ENCODE measurements around the gene PSORS1C1.

PSORS1C1 gene

GRCh38 chr6:31096656-31097055, 17.9 kb upstream of the PSORS1C1 start:
- no peak for DNase-seq

DNA sequence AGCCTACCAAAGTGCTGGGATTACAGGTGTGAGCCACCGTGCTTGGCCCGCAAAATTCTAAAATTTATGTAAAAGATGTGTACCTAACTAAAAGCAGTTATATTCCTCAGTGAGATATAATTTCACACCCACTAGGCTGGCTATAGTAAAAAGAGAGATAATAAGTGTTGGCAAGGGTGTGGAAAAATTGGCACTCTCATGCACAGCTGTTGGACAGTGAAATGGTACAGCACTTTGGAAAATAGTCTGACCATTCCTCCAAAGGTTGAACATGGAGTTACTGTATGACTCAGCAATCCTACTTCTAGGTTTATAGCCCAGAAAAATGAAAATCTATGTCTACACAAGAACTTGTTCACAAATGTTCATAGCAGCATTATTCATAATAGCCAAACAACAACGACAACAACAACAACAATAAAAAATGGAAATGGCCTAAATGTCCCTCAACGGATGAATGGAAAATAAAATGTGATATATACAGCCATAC, 16.1 kb upstream of the PSORS1C1 start:
- DNase-seq = no peak

- DNase-seq = no peak
These were observed 11.5 kb upstream of the PSORS1C1 start for GRCh38 chr6:31103136-31103535.

GRCh38 chr6:31107052-31107451, 7.5 kb upstream of the PSORS1C1 start:
- DNase-seq = no peak

- no peak for DNase-seq
These were observed 3.6 kb upstream of the PSORS1C1 start for GRCh38 chr6:31110825-31111582.

DNA sequence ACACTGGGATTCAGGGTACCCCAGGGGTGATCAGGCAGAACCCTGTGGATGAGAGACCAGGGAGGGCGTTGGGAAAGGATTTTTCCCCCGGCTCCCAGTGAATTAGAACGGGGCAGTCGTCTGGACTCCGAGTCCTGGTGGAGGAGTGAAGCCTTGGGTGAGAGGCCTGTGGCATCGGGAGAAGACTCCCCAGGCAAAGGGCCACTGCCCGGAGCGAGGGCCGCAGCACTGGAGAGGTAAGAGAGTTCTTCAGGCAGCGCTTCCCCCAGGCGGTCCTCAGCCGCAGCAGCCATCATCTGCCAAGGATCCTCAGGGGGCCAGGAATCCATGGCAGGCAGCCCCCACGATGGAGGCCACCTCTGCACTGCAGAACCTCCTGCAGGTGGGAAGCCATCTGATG, 2.9 kb upstream of the PSORS1C1 start:
- DNase-seq = no peak

DNA sequence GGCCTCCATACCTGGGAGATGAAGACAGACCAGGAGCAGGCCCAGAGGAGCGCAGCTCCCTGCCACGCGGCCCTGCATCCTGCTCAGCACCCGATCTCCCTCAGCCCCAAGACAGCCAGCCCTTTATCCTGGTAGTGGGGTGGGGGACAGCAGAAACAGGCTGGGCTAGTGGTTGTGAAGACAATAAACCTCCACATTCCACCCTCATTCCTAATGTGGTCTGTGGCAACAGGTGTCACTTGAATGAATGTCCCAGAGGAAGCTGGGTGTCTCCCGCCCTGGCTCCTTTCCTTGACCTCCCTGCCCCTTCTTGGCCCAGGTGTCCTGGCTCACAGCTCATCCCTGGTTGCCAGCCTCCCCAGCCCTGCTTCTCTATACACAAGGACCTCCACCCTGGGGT, 2.1 kb upstream of the PSORS1C1 start, which contains the start of gene C6orf15:
TSS of gene C6orf15 (minus strand) at position 98 of the 400 bp plus-strand sequence. CDS start at position 78, 20 bp downstream.
- DNase-seq = no peak

- no peak for DNase-seq
These were observed 599 bp upstream of the PSORS1C1 start for GRCh38 chr6:31113861-31114540.

DNA sequence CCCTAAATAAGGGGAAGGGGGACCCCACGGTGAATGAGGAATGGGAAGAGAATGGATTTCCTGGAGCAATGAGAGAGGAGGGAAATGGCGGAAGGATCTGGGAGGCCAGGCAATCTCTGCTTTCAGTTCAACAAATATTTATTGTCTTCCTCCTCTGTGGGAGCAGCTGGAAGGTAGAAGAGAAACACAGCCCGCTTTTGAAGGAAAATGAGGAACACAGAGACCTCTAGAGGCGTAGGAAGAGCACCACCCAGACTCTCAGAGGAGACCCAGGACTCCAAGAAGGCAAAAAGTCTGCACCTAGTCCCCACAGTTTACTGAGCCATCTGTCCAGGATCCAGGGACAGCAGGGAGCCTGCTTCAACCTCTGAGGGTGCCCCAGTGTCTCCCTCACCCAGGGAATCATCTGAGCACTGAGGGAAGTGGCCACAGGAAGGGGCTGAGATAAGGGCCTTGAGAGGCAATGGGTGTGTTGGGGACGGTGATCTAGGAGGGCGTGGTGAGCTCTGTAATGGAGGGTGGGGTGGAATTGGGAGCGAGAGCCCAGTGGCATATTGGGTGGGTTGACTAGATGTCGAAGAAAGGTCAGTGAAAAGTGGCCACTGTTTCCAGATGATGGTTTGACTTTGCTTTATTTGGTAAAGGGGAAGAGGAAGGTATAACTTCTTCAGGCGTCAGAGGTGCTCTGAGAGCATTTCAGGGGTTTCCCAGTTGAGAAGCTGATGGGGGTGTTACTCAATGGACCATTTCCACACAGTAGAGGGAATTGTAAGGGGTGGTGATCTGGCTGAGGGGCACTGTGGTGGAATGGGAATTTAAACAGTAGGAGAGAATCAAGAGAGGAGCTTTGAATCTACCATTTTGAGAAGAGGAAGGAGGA, 610 bp downstream of the PSORS1C1 start:
- DNase-seq = no peak

DNA sequence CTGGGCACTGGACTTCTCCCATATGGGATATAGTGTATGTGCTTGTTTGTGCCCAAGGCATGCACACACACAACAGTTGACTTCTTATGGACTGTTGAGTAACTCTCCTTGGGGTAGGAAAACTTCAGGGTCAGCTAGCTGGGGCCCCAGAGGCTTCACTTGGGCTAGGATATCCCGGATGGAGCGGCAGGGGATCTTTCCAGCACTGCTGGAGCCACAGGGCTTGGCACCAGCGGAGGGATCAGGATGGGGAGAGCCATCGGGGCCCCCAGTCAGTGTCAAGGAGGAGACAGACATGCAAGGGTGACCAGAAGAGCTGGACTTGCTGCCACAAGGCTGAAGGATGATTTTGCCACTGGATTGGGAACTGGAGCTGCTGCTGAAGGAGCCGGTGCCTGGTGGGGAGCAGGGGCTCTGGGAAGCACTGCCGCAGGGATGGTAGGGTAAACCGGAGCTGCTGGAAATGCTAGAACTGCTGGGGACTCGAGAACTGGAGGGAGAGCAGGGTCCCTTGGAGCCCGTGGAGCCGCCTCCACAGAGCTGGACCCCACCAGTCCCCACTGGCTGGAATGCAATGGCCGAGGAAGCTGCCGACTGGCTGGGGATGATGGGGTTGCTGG, 1.5 kb downstream of the PSORS1C1 start:
- no peak for DNase-seq

GRCh38 chr6:31116661-31117385, 2.2 kb downstream of the PSORS1C1 start:
- no peak for DNase-seq

- no peak for DNase-seq
These were observed 3.6 kb downstream of the PSORS1C1 start for GRCh38 chr6:31118178-31118577.

DNA sequence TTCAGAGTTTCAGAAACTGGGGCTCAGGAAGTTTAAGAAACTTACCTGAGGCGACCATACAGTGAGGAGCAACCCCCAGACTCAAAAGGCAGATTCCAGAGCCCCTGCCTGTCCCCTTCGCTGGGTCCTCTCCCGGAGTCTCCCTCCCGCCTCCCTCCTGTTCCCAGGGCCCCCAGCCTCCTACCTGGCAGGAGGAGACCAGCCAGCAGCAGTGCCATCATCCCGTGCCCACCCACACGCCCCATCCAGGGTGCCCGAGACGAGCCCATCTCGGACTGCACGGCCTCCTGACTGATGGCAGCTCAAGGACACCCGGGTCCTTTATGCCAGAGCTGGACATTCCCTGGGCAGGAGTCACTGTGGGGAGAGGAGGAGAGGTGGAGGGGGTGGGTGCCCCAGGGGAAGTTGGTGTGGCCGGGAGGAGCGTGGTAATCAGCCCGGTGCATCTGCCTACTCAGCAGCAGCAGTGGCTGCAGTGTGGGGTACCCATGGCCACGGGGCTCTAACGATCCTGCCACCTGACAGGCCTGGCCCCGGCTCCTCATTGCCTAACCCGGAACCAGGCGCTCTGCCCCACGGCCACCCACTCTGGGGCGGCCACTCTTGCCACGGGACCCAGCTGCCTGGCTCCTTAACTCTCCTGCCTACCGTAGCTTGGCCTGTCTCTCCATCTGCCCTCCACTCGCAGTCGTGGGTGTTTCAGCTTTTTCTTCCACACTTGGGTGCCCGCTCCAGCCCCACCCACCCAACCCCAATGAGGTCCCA, 5.7 kb downstream of the PSORS1C1 start, which contains the start of gene CDSN:
TSS of gene CDSN (minus strand) at position 296 of the 765 bp plus-strand sequence. CDS start at position 269, 27 bp downstream.
- no peak for DNase-seq

DNA sequence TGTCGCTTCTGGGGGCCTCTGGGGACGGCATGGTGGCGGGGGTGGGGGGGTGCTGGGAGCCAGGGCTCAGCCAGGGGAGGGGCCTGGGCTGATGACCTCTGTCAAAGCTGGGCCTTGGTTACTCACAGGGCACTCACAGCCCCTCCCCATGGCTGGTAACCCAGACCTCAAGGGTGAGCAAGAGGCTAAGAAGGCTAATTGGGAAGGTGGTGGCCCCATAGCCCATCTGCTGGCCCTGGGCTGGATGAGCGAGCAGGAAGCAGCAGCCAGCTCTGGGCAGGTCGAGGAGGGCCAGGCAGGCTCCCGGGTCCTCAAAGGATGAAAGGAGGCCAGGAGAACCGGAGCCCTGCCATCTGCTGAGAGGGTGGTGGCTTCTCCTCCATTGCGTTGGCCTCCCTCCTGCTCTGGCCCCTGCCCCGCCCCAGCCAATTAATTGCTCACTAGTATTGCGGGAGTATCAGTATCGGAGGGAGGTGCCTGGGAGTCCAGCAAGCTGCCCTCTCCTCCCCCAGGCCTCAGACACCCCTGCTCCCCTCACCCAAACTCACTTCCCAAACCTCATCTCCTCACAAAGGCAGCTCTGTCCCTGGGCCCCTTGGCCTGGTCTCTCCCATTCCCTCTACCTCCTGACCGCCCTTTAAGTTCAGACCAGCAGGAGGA, 6.7 kb downstream of the PSORS1C1 start:
- DNase-seq = no peak

DNA sequence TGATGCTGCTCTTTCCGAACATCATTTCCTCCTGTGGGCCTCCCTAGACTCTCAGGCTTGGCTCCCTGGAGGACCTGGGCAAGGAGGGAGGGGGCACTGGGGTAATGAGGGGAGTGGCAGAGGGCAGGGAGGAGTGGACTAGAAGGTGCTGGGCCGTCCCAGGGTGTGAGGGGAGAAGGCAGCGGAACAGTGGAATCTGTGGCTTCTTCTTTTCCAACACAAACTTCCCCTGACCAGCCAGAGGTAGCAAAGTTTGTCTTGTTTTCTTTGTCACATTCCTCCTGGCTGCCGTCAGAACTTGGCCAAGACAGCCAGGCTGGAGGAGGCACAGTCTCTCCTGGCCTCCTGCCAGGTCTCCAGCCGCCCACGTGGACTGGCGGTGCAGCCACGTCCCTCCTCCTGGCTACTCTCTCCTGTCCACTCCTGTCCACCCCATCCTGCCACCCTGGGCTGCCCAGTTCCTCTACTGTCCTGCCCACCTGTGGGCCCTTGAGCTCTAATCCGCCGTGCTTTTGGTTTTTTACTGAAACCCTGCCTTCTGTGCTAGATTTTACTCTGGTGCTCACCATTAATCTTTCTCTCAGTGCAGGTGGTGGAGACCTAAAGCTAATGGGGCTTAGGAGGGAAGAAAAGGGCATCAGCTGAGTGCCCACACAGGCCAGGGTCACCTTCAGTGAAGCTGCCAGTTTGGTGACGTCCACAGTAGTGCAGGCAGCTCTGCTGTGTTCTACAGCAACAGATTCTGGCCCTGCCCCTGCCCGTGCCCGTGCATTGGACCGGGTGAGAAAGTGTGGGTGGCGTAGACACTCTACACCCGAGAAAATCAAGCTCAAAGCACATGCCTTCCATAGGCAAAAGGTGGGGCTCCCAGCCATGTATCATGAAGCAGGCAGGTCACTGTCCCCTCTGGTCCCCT, 8.4 kb downstream of the PSORS1C1 start:
- DNase-seq = no peak

GRCh38 chr6:31125162-31125561, 10.6 kb downstream of the PSORS1C1 start:
- DNase-seq = no peak

DNA sequence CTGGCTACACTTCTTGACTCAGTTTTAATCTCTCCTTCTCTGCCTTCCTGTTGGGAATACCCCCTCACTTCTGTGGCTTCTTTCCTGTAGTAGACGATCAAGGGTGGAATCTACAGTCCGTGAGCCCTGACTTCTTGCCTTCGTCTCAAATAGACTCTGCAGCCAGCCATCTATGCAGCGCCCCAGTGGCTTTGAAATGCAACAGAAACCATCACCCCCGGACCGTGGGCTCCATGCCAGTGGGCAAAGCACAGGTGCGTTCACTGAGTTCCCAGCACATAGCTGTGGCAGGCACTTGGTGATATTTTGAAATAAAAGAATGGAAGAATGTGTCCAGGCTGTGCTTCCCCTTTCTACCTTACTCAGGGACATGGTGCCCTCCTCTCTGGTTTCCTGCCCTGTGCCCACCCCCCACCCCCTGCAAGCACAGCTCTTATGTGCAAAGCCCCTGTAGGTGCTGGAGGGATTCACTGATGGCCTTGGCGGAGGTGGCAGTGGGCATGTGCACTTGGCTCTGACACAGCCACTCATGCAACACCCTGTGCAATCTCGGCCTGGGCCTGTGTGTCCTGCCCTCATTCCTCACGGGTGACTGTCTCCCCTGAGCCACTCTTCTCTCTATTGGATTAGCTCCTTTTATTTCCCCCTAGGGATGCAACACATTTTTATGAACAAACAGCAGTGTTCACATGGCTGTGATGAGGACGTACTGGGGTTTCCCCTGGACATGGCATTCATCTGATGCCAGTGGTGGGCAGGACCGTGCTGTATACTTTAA, 11.2 kb downstream of the PSORS1C1 start:
- DNase-seq = no peak

GRCh38 chr6:31126396-31127175, 12.0 kb downstream of the PSORS1C1 start:
- no peak for DNase-seq

Data from activated T-cell treated with anti-CD3 and anti-CD28 coated beads, Interleukin-2, amount 50 U/mL, for 48 hours (primary cell).